OCI-LY7 (cell line): ENCODE data around the gene CFAP206. TPM values are rescaled to one million over a fixed set of nuclear protein-coding genes. Genes with fewer than 3 reads are reported as not detected.

ENCODE experiments used
- BruUV-seq: library from RNA; stranded (reverse); fragments of 400-500 nt; replicated peaks from 2 replicates; lab custom pipeline; 2021; lab: Mats Ljungman, UMichigan
- CTCF ChIA-PET: fragments of 300-600 bp; sonication (Branson Sonifier 250); formaldehyde crosslinking; loops from one replicate; lab custom pipeline; 2022; ENCODE audit warnings: antibody characterized with exemption; ENCODE audit not compliant: unreplicated experiment; lab: Charles Lee
- POLR2A ChIA-PET: fragments of 300-600 bp; sonication (Branson Sonifier 250); formaldehyde crosslinking; loops from one replicate; lab custom pipeline; 2022; ENCODE audit warnings: antibody characterized with exemption; lab: Charles Lee
- DNase-seq: peaks from one replicate; pipeline ENCODE4 v3.0.0-alpha.2; 2015; ENCODE audit warnings: low spot score
- H2AFZ ChIP-seq: fragments of 200-600 bp; sonication (generic), shearing (Covaris generic); 2 replicates; pipeline ENCODE4 v1.6.1; 2014; ENCODE audit warnings: mild to moderate bottlenecking, antibody characterized with exemption, low read length, moderate library complexity
- H3K27ac ChIP-seq: fragments of 200-600 bp; sonication (generic); 2 replicates; pipeline ENCODE4 v1.5.1; 2014; ENCODE audit warnings: mixed run types, low read depth, mild to moderate bottlenecking, moderate library complexity, low read length, inconsistent platforms; ENCODE audit not compliant: poor library complexity, severe bottlenecking
- H3K36me3 ChIP-seq: fragments of 200-600 bp; sonication (generic); 2 replicates; pipeline ENCODE4 v1.6.1; 2014; ENCODE audit warnings: mild to moderate bottlenecking, antibody characterized with exemption, low read length, moderate library complexity, mixed read lengths; ENCODE audit not compliant: insufficient read depth
- H3K4me1 ChIP-seq: fragments of 200-600 bp; sonication (generic); 2 replicates; pipeline ENCODE4 v1.5.1; 2014; ENCODE audit warnings: mild to moderate bottlenecking, low read length; ENCODE audit not compliant: insufficient read depth, poor library complexity, severe bottlenecking
- H3K4me2 ChIP-seq: fragments of 200-600 bp; sonication (generic); 2 replicates; pipeline ENCODE4 v1.6.1; 2014; ENCODE audit warnings: mild to moderate bottlenecking, low read length
- H3K4me3 ChIP-seq: fragments of 200-600 bp; sonication (generic); 2 replicates; pipeline ENCODE4 v1.5.1; 2014; ENCODE audit warnings: mild to moderate bottlenecking, low read depth, low read length; ENCODE audit not compliant: poor library complexity, severe bottlenecking
- H3K79me2 ChIP-seq: fragments of 200-600 bp; sonication (generic); 2 replicates; pipeline ENCODE4 v1.6.1; 2016; ENCODE audit warnings: low read depth, mild to moderate bottlenecking, low read length, moderate library complexity, mixed read lengths; ENCODE audit not compliant: insufficient read depth
- H3K9me2 ChIP-seq: fragments of 200-600 bp; sonication (generic); 2 replicates; pipeline ENCODE4 v1.6.1; 2016; ENCODE audit warnings: mild to moderate bottlenecking, low read length, mixed read lengths; ENCODE audit not compliant: insufficient read depth
- H3K9me3 ChIP-seq: fragments of 200-600 bp; sonication (generic); 2 replicates; pipeline ENCODE4 v1.6.1; 2014; ENCODE audit warnings: mild to moderate bottlenecking, mixed run types, low read length, mixed read lengths
- H4K20me1 ChIP-seq: fragments of 200-600 bp; sonication (generic); 2 replicates; pipeline ENCODE4 v1.6.1; 2014; ENCODE audit warnings: mild to moderate bottlenecking, antibody characterized with exemption, low read length, moderate library complexity, mixed read lengths; ENCODE audit not compliant: insufficient read depth
- EZH2phosphoT487 ChIP-seq: fragments of 200-600 bp; sonication (generic); IDR thresholded peaks from 2 replicates; pipeline ENCODE4 v1.6.1; 2018; ENCODE audit warnings: low read depth, borderline replicate concordance, mild to moderate bottlenecking, mixed run types, antibody characterized with exemption, low read length, moderate library complexity, mixed read lengths
- intact Hi-C: fragments of 100-400 bp; cut with micrococcal nuclease; formaldehyde crosslinking; loops from one replicate; pipeline ENCODE4 v1.10.0; 2022; ENCODE audit not compliant: unreplicated experiment
- total RNA-seq, 2 experiments: library from RNA; depleted of rRNA in 1 of 2; stranded (reverse); fragments of >200 nt in 1 of 2; shearing (Covaris generic) in 1 of 2; gene quantifications; 2 replicates each; pipeline ENCODE4 v1.2.3, GENCODE V29; 2014 to 2022
- TF ChIP-seq, protein P1 (sequence below): fragments of 200-600 bp; sonication (generic); conservative IDR thresholded peaks from 2 replicates; pipeline ENCODE4 v1.5.1; 2014; ENCODE audit warnings: mild to moderate bottlenecking, antibody characterized with exemption, low read length, moderate library complexity, mixed read lengths

The CFAP206 gene
- total RNA-seq, 2 experiments from 2014 or later, result 0.19 to 0.32 TPM

DNA sequence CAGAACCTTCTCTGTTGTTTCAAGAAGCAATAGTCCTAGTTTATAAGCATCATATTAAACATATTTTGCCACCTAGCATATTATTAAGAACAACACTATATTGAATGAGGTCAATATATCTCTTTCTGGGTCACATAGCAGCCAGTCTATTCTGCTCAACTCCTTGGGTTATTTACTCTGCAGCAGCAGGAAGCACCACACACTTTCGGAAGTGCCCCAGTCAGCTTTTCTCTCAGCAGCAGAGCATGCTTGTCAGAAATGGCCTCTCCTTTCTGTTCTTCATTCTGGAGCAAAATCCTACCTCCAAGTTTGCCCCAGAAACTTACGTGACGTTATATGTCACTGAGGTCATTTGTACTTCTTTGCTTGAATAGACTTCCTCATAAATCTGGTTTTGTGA is 22.7 kb downstream of the CFAP206 start:
- TF ChIP-seq, protein P1, sequence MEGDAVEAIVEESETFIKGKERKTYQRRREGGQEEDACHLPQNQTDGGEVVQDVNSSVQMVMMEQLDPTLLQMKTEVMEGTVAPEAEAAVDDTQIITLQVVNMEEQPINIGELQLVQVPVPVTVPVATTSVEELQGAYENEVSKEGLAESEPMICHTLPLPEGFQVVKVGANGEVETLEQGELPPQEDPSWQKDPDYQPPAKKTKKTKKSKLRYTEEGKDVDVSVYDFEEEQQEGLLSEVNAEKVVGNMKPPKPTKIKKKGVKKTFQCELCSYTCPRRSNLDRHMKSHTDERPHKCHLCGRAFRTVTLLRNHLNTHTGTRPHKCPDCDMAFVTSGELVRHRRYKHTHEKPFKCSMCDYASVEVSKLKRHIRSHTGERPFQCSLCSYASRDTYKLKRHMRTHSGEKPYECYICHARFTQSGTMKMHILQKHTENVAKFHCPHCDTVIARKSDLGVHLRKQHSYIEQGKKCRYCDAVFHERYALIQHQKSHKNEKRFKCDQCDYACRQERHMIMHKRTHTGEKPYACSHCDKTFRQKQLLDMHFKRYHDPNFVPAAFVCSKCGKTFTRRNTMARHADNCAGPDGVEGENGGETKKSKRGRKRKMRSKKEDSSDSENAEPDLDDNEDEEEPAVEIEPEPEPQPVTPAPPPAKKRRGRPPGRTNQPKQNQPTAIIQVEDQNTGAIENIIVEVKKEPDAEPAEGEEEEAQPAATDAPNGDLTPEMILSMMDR, result no peak
- no peak for TF ChIP-seq EZH2phosphoT487
- Histone ChIP-seq H3K27ac (no peak overlapping the region), H3K9me3 (no peaks in the 10 kb centered on the region), H3K9me2 (no peaks in the 10 kb centered on the region), H3K79me2 (no peaks in the 10 kb centered on the region), H4K20me1 (no peaks in the 10 kb centered on the region), H3K4me2 (no peak overlapping the region), H3K36me3 (no peaks in the 10 kb centered on the region), H2AFZ (no peak overlapping the region), H3K4me3 (no peak overlapping the region), H3K4me1 (no peaks in the 10 kb centered on the region)
- BruUV-seq, result no TSS peak
- no peak for DNase-seq
- CTCF ChIA-PET, result no interaction called here
- intact Hi-C loops, result no loop called here
- POLR2A ChIA-PET, result no interaction called here

DNA sequence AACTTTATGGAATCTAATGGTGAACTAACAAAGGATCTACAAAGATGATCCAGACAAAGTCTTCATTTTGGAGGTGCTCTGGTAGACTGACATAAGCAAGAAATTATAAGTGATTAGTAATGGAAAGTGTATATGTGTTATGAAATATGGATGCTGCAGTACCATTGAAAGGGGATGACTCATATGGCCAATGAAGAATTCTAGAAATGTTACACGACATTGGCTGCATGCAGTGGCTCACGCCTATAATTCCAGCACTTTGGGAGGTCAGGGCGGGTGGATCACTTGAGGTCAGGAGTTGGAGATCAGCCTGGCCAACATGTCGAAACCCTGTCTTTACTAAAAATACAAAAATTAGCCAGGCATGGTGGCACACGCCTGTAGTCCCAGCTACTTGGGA is 23.5 kb downstream of the CFAP206 start:
- Histone ChIP-seq H3K4me3 (no peak overlapping the region), H3K27ac (no peak overlapping the region), H3K9me3 (no peaks in the 10 kb centered on the region), H2AFZ (no peak overlapping the region), H3K4me1 (no peaks in the 10 kb centered on the region), H4K20me1 (no peaks in the 10 kb centered on the region), H3K36me3 (no peaks in the 10 kb centered on the region), H3K9me2 (no peaks in the 10 kb centered on the region), H3K79me2 (no peaks in the 10 kb centered on the region), H3K4me2 (no peak overlapping the region)
- no TSS peak for BruUV-seq
- POLR2A ChIA-PET, result no interaction called here
- intact Hi-C loops, result no loop called here
- no peak for TF ChIP-seq EZH2phosphoT487
- TF ChIP-seq, protein P1, result no peak
- no peak for DNase-seq
- CTCF ChIA-PET, result no interaction called here

DNA sequence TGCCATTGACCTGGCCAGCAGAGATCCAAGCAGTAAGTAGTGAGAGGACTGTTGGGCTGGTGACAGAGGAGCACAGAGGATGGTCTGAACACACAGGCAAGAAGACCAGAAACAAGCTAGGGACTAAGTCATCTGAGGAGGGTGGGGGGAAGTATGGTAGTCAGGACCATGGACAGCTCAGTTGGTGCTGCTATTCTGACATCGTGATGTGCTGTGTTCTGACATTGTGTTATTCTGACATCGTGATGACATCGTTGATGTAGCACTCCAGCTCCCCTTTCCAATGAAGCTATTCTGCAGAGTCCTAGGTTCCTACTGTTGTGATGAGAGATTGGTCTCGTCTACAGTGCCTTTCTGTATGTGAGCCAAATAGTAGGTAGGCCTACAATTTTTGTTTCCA is 28.7 kb downstream of the CFAP206 start:
- Histone ChIP-seq H3K36me3 (no peaks in the 10 kb centered on the region), H3K27ac (no peak overlapping the region), H3K4me2 (no peak overlapping the region), H3K4me1 (no peaks in the 10 kb centered on the region), H3K79me2 (no peaks in the 10 kb centered on the region), H4K20me1 (no peaks in the 10 kb centered on the region), H3K9me2 (no peaks in the 10 kb centered on the region), H3K9me3 (no peaks in the 10 kb centered on the region), H2AFZ (no peak overlapping the region), H3K4me3 (no peak overlapping the region)
- TF ChIP-seq, protein P1, result no peak
- no peak for TF ChIP-seq EZH2phosphoT487
- DNase-seq, result peak; percentile 72
- CTCF ChIA-PET, result no interaction called here
- intact Hi-C loops, result no loop called here
- POLR2A ChIA-PET, result interaction anchor here (0.5 to 1.1 kb wide), 2 partner anchors 24 to 223 kb away, joined by 4 to 8 read pairs; no protein-coding TSS in a partner anchor
- BruUV-seq, result no TSS peak
